Measurements from ENCODE around the gene AP1G2. TPM values are rescaled to one million over a fixed set of nuclear protein-coding genes. Genes with fewer than 3 reads are reported as not detected.

AP1G2 gene
- total RNA-seq, 1 experiment from 2014 or later: 160 TPM

DNA sequence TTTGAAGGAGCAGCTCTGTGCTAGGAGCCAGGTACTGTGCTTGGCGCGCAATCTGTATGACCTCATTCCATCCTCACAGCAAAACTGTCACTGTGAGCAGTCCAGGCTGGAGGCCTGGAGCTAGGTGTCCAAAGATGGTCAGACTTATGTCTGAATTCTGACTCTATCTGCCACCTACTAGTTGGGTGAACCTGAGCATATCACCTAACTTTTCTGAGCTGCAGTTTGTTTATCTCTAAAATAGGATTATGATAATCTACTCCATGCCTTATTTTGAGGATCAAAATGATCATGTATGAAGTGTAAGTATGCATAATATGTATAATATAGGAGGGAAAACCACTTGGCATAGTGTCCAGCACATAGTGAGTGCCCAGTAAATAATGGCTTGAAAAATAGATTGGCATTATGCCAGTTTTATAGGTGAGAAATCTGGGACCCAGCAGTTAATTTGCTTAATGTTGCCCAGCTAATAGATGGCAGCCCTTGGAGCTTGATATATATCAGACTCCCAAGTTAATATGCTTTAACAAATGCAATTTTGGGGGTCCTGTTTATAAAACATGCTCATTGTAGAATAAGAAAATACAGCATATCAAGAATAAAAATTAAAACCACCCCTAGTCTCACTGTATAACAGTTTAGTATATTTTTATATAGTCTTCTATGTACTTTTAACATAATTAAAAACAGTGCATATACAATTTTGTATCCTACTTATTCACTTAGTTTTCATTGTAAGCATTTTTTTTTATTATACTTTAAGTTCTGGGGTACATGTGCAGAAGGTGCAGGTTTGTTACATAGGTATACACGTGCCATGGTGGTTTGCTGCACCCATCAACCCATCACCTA lies 15.5 kb upstream of the AP1G2 start:
- H3K4me1 ChIP-seq: no peaks in the 10 kb centered on the region
- intact Hi-C loops (cut with micrococcal nuclease; ENCODE audit: unreplicated experiment): no loop called here
- Mint-ChIP-seq H3K4me3 (ENCODE audit: unreplicated experiment) (no peak overlapping the region), H3K4me1 (ENCODE audit: low read depth, unreplicated experiment) (no peaks in the 10 kb centered on the region), H3K27ac (ENCODE audit: unreplicated experiment) (no peak overlapping the region), H3K9me3 (ENCODE audit: unreplicated experiment) (no peaks in the 10 kb centered on the region), H3K27me3 (ENCODE audit: insufficient read depth, unreplicated experiment) (peaks cover 7% of the 10 kb centered on the region), H3K36me3 (ENCODE audit: insufficient read depth, unreplicated experiment) (no peaks in the 10 kb centered on the region)
- H3K27me3 ChIP-seq (replicated peaks; ENCODE audit: control insufficient read depth, insufficient read depth, low read length): no peaks in the 10 kb centered on the region
- H3K36me3 ChIP-seq (ENCODE audit: control insufficient read depth, insufficient read depth, low read length): no peaks in the 10 kb centered on the region
- DNase-seq: no peak
- TF ChIP-seq, protein P1, sequence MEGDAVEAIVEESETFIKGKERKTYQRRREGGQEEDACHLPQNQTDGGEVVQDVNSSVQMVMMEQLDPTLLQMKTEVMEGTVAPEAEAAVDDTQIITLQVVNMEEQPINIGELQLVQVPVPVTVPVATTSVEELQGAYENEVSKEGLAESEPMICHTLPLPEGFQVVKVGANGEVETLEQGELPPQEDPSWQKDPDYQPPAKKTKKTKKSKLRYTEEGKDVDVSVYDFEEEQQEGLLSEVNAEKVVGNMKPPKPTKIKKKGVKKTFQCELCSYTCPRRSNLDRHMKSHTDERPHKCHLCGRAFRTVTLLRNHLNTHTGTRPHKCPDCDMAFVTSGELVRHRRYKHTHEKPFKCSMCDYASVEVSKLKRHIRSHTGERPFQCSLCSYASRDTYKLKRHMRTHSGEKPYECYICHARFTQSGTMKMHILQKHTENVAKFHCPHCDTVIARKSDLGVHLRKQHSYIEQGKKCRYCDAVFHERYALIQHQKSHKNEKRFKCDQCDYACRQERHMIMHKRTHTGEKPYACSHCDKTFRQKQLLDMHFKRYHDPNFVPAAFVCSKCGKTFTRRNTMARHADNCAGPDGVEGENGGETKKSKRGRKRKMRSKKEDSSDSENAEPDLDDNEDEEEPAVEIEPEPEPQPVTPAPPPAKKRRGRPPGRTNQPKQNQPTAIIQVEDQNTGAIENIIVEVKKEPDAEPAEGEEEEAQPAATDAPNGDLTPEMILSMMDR (IDR thresholded peaks at IDR 0.05; ENCODE audit: insufficient read depth in 1 of 2, low read depth in 1 of 2, low read length in 1 of 2, severe bottlenecking in 1 of 2, unreplicated experiment in 1 of 2): no peak
- ChIA-PET CTCF (interaction anchor here (0.7 kb wide), 1 partner anchor 105 kb away, joined by 4 read pairs; no protein-coding TSS in a partner anchor), POLR2A (no interaction called here)
- no peaks in the 10 kb centered on the region for H3K9me3 ChIP-seq
- H3K4me3 ChIP-seq (ENCODE audit: low read depth, low read length): no peak overlapping the region
- BruUV-seq (replicated peaks): no TSS peak

- intact Hi-C loops (cut with micrococcal nuclease; ENCODE audit: unreplicated experiment): no loop called here
- CTCF ChIA-PET: no interaction called here
Observed at GRCh38 chr14:23580948-23581281, 13.3 kb upstream of the AP1G2 start.

DNA sequence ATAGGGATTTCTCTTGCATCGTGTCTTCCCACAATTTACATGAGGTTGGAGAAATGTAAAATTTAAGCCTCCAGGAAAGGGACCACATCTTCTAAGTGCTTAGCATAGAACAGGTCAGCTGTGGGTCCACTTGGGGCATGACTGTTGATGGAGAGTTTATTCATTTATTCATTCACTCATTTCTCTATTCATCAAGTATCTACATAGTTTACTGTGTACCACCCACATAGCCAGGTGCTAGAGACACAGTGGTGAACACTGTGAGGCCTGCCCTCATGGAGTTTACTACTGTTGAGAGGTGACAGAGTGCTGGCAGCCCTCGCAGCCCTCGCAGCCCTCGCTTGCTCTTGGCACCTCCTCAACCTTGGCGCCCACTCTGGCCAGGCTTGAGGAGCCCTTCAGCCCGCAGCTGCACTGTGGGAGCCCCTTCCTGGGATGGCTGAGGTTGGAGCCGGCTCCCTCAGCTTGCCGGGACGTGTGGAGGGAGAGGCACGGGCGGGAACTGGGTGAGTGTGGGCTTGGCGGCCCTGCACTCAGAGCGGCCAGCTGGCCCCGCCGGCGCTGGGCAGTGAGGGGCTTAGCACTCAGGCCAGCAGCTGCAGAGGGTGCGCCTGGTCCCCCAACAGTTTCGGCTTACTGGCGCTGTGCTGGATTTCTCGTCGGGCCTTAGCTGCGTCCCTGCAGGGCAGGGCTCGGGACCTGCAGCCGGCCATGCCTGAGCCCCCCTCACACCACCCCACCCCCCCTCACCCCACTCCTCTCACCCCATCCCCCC lies 12.7 kb upstream of the AP1G2 start:
- Mint-ChIP-seq H3K27me3 (ENCODE audit: insufficient read depth, unreplicated experiment) (peaks cover 11% of the 10 kb centered on the region), H3K4me3 (ENCODE audit: unreplicated experiment) (no peak overlapping the region), H3K27ac (ENCODE audit: unreplicated experiment) (no peak overlapping the region), H3K4me1 (ENCODE audit: low read depth, unreplicated experiment) (no peaks in the 10 kb centered on the region), H3K36me3 (ENCODE audit: insufficient read depth, unreplicated experiment) (no peaks in the 10 kb centered on the region), H3K9me3 (ENCODE audit: unreplicated experiment) (no peaks in the 10 kb centered on the region)
- ChIA-PET POLR2A (no interaction called here), CTCF (no interaction called here)
- H3K27me3 ChIP-seq (replicated peaks; ENCODE audit: control insufficient read depth, insufficient read depth, low read length): no peaks in the 10 kb centered on the region
- TF ChIP-seq, protein P1 (IDR thresholded peaks at IDR 0.05; ENCODE audit: insufficient read depth in 1 of 2, low read depth in 1 of 2, low read length in 1 of 2, severe bottlenecking in 1 of 2, unreplicated experiment in 1 of 2): no peak
- no peaks in the 10 kb centered on the region for H3K9me3 ChIP-seq
- H3K4me3 ChIP-seq (ENCODE audit: low read depth, low read length): no peak overlapping the region
- no peak for DNase-seq
- no peaks in the 10 kb centered on the region for H3K4me1 ChIP-seq
- no peaks in the 10 kb centered on the region for H3K36me3 ChIP-seq (ENCODE audit: control insufficient read depth, insufficient read depth, low read length)
- intact Hi-C loops (cut with micrococcal nuclease; ENCODE audit: unreplicated experiment): no loop called here
- no TSS peak for BruUV-seq (replicated peaks)

More at GRCh38 chr14:23580948-23581281, 13.3 kb upstream of the AP1G2 start:
- POLR2A ChIA-PET: no interaction called here
- no peak for DNase-seq
- Histone ChIP-seq H3K4me3 (ENCODE audit: low read depth, low read length) (no peak overlapping the region), H3K9me3 (no peaks in the 10 kb centered on the region), H3K4me1 (no peaks in the 10 kb centered on the region), H3K36me3 (ENCODE audit: control insufficient read depth, insufficient read depth, low read length) (no peaks in the 10 kb centered on the region), H3K27me3 (replicated peaks; ENCODE audit: control insufficient read depth, insufficient read depth, low read length) (no peaks in the 10 kb centered on the region)
- Mint-ChIP-seq H3K36me3 (ENCODE audit: insufficient read depth, unreplicated experiment) (no peaks in the 10 kb centered on the region), H3K27me3 (ENCODE audit: insufficient read depth, unreplicated experiment) (peaks cover 11% of the 10 kb centered on the region), H3K27ac (ENCODE audit: unreplicated experiment) (no peak overlapping the region), H3K4me1 (ENCODE audit: low read depth, unreplicated experiment) (no peaks in the 10 kb centered on the region), H3K4me3 (ENCODE audit: unreplicated experiment) (no peak overlapping the region), H3K9me3 (ENCODE audit: unreplicated experiment) (no peaks in the 10 kb centered on the region)
- no TSS peak for BruUV-seq (replicated peaks)
- TF ChIP-seq, protein P1 (IDR thresholded peaks at IDR 0.05; ENCODE audit: insufficient read depth in 1 of 2, low read depth in 1 of 2, low read length in 1 of 2, severe bottlenecking in 1 of 2, unreplicated experiment in 1 of 2): no peak

Data from Caco-2 (cell line).